ENCODE data around the gene ZNF787. TPM values are rescaled to one million over a fixed set of nuclear protein-coding genes. Genes with fewer than 3 reads are reported as not detected.
"Not testable (repeated sequence)": the region's sequence is repeated elsewhere in the genome, so short reads cannot be mapped to it uniquely, and the experiment has no call there.

Gene ZNF787
- polyA plus RNA-seq, 4 donors = 10.6 to 30.4 (median 21.7) TPM

DNA sequence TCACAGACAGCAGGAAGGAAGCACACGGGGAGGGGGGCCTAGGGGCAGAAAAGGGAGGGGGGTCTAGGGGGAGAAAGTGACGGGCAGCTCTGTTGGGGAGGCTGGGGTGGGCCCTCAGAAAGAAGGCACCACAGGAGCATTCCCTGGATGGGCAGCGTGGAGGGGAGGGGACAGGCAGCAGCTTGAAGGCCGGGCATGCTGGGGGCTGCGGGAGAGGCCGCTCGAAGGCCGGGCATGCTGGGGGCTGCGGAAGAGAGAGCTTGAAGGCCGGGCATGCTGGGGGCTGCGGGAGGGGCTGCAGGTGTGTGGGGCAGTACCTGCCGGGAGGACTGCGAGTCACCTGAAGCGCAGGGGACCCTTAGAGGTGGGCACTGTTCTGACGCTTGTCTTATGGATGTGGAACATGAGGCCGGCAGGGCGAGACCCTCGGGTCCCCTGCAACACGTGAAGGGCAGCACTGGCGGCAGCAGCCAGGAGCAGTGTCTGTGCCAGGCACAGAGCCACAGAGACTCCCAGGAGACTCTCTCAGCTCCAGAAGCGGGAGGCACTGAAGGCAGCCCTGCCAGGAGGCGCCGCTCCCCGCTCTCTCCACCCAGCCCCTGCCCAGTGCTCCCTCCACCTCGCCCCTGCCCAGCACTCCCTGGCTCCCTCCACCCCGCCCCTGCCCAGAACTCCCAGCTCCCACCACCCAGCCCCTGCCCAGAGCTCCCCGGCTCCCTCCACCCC is 13.3 kb downstream of the ZNF787 start:
- DNase-seq (ENCODE audit: low read depth in 4 of 4, low spot score in 2 of 4) = no peak

DNA sequence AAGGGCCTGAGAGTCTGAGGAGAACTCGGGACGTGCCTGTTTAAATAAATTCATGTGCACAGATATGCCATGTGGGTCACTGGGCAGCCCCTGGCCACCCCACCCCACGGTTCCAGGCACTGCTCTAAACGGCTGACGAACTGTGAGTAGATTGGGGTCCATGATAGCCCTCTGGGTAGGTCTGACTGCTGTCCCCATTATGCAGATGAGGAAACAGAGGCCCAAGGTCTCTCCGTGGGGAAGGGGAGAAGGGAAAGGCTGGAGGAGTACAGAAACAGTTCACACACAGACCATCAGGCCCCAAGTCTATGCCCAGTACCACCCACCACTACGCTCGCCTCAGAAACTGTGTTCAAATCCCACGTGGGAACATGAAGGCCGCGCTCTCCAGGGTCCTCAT is 14.1 kb downstream of the ZNF787 start:
- DNase-seq (ENCODE audit: low read depth in 4 of 4, low spot score in 2 of 4) = no peak

DNA sequence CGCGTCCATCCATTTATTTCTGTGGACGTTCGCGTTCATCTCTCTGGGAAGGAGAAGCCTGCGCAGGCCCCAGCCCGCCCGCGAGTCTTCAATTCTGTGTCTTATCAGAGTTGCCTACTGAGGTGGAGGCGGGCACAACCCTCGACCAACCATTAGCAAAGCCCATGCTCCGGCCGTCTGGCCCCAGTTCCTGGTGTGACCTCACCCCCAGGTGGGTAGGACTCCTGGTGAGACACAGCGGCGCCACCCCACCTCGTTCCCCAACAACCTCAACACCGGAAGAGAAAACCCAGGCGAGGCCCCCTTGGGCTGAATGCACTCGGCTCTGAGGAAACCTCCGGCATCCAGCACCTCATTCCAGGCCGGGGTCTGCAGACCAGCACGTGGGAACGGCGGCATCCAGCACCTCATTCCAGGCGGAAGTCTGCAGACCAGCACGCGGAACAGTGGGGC is 14.7 kb downstream of the ZNF787 start:
- DNase-seq (ENCODE audit: low read depth in 4 of 4, low spot score in 2 of 4) = no peak

DNA sequence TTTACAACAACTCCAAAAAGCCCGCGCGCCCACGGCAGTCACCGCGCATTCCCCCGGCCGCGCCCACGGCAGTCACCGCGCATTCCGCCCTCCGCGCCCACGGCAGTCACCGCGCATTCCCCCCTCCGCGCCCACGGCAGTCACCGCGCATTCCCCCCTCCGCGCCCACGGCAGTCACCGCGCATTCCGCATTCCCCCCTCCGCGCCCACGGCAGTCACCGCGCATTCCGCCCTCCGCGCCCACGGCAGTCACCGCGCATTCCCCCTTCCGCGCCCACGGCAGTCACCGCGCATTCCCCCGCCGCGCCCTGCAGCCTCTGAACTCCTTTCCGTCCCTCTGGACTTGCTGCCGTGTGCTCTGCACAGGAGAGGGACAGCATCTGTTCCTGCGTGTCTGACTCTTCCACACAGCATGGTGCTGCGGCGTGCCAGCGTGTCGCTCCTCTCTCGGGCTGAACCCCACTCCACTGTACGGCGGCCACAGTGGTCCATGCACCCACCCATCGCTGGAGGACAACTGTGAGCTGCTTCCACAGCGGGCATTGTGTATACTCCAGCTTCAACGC is 15.2 kb downstream of the ZNF787 start:
- DNase-seq (ENCODE audit: low read depth in 4 of 4, low spot score in 2 of 4) = not testable (repeated sequence)

DNA sequence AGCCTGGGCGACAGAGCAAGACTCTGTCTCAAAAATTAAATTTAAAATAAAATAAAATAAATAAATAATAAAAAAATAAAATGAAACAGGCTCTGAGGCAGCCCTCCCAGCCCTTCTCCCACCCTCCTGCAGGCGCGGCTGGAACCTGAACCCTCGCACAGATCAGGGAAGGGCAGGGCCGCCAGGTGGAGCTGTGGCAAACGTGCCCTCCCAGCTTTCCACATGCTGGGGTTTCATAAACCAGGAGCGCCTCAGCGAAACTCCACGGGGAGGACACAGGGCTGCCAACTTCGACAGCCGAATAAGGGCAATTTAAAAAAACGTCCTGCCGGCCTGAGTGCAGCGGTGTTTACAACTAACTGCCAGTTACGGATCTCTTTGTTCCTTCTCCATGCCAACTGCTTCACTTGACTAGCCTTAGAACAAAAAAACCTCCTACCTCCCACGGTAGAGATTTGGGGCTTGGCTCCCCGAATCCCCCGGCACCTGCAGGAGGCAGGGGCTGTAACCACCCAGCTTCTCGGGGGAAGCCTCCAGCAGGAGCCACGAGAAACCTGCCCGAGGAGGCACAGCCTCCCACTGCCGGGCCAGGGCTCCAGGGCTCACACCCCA is 15.9 kb downstream of the ZNF787 start:
- peak in 1 of 4 donors; percentile 63 for DNase-seq (ENCODE audit: low read depth in 4 of 4, low spot score in 2 of 4)

DNA sequence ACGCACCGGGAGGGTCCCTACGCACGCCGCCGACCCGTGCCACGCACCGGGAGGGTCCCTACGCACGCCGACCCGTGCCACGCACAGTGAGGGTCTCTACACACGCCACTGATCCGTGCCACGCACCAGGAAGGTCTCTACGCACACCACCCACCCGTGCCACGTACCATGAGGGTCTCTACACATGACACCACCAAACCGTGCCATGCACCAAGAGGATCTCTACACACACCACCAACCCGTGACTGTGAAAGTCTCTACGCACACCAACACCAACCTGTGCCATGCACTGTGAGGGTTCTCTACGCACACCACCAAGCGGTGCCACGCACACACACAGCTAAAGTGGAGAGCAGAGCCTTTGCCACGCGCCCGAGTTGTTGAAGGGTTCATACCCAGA is 16.7 kb downstream of the ZNF787 start:
- DNase-seq (ENCODE audit: low read depth in 4 of 4, low spot score in 2 of 4) = no peak

DNA sequence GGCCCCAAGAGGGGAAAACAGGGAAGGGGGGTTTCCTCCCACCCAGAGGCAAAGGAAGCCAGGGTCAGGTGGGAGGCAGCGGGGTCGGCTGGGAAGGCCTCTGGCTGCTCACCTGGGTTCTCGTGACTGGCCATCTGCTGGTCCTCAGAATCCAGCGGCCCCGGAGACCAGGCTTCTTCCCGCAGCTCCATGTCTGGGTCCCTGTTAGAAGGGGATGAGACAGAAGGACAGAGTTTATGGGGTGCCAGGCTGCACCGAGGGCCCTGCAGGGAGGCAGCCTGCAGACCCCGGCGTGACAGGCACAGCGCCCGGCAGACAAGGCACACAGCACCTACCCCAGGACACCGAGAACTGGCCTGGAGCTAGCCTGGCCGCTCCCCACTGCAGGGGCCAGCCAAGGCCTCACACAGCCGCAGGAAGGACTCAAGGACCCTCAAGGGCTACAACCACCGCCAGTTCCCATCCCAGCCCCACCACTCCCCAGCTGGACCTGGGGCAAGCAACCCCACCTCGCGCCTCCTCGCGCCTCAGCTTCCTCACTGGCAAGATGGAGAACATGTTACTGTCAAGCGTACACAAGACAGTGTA is 18.0 kb downstream of the ZNF787 start:
- DNase-seq (ENCODE audit: low read depth in 4 of 4, low spot score in 2 of 4) = no peak

DNA sequence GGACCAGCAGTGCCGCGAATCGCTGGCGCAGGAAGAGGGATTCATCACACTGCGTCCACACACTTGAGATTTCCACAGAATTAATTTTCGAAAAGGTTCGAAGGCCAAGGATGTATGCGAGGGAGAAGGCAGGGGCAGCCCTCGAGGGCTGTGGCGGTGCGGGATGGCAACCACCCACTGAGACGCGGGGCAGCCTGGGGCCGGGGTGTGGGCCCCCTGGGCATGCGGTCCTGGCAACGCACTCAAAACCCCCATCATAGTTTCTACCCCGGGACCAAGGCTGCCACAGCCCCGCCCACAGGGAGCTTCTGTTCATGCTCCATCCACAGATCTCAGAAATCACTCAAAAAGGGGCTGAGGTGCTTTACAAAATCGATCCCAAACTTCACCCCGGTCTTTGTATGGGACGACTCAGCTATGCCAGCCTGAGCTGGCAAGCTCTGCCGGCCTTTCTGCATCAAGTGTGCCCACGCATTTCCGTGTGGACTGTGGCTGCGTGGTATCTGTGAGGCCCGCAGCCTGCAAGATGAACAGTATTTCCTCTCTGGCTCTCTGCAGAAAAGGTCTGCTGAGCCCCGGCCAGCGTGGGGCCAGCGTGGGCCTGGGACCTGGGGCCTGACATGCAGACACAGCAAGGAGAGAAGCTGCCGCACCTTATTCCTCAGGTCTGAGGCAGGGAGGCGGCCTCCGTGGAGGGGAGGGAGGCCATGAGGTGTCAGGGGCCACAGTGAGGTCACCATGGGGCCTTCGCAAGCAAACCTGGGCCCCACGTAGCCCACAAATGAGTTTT is 19.2 kb downstream of the ZNF787 start:
- no peak for DNase-seq (ENCODE audit: low read depth in 4 of 4, low spot score in 2 of 4)

DNA sequence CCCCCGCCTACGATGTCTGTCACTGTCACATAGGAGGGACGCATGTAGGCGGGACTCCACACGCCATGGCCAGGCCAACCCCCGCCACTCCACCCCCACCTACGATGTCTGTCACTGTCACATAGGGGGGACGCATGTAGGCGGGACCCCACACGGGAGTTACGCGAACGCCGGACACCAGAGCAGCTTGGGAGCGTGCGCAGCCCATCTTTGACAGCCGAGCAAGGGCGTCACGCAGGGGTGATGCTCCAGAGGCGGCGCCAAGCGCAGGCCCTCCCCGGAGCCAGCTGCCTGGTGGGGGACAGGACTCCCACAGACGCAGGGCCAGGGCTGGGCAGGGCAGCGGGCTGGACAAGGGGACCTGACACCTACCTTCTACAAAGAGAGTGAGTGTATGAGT is 20.0 kb downstream of the ZNF787 start:
- DNase-seq (ENCODE audit: low read depth in 4 of 4, low spot score in 2 of 4) = no peak

DNA sequence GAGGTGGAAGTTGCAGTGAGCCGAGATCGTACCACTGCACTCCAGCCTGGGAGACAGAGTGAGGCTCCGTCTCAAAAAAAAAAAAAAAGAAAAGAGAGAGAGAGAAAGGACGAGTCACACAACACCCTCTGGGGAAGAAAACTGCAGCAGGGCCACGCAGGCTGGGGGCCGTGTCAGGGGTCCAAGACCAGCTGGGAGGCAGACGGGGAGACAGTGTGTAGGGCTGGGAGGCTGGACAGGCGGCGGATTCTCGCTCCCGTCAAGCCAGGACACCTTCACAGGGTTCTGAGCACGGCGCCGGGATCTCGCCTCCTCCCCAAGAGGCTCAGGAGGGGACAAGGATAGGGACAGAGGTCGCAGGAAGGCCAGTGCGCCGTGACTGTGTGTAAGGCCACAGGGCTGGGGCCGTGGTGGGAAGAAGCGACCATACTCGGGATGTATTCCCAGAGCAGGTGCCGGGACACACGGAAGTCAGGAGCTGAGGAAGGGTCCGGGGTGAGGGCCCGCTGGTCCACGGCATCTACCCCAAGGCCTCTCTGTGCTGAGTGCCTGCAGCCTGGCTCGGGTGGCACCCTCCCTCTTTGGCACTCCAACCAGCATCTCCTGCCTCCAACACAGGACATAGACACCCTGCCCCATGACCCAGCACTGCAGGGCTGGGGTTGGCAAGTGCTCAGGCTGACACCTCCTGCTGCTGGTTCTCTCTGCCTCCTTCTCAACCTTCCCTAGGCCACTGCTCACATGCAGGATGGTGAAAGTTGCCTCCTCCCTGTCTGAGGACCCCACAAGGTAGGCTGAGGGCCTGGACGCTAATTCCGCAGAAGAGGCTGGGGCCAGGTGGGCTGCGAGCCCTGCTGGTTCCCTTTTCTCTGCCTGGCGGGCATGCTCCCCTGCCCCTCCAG is 21.2 kb downstream of the ZNF787 start:
- no peak for DNase-seq (ENCODE audit: low read depth in 4 of 4, low spot score in 2 of 4)

DNA sequence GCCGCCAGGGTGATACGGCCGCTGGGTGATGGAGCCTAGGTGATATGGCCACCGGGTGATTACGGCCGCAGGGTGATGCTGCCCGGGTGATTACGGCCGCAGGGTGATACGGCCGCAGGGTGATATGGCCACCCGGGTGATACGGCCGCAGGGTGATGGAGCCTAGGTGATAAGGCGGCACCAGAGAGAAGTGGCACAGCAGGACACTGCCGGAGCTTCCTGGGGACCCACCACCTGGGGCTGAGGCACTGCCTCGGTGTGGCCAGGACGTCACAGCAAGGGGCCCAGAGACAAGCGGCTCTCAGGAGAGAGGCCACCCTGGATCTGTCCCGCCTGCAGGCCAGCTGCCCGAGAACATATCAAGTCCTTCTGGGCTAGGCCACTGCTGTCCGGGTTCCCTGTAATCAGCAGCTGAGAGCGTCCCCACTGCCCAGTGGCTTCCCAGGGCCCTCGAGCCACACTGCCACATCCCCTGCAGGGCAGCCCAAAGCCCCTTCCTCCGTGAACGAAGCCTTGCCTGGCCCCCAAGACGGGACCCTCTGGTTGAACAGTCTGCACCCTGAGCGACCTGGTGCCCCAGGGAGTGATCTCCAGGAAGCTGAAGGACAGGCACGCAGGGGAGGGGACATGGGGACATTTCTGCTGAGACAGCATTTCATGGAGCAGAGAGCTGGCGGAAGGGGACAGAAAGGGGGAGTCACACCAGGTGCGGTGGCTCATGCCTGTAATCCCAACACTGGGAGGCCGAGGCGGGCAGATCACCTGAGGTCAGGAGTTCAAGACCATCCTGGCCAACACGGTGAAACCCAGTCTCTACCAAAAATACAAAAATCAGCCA is 22.1 kb downstream of the ZNF787 start:
- DNase-seq (ENCODE audit: low read depth in 4 of 4, low spot score in 2 of 4) = no peak

DNA sequence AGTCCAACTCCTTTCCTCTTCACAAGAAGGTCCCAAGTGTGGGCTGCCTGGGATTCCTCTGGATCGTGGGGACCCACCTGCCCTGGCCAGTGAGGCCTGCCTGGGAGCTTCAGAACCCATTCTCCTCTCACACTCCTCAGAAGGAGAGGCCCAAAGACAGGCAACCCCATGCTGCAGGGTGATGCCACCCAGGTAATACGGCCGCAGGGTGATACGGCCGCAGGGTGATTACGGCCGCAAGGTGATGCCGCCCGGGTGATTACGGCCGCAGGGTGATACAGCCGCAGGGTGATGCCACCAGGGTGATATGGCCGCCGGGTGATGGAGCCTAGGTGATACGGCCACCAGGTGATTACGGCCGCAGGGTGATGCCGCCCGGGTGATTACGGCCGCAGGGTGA is 22.9 kb downstream of the ZNF787 start:
- not testable (repeated sequence) for DNase-seq (ENCODE audit: low read depth in 4 of 4, low spot score in 2 of 4)

DNA sequence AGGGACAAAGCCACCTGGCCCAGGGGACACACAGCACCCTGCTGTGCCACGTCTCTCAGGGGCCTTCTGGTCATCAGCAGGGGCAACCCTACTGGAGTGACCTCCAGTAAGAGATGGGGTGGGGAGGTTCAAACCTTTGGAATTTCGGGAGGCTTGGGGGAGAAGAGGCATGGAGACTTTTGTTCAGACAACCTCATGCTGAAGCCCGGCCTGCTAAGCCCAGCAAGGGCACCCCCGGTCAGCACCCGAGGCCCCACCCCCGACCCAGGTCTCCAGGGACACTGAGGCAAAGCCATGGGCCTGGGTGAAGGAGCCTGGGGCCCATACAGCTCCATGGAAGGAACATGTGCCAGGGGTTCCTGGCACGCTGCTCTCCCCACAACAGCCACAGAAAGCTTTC is 23.3 kb downstream of the ZNF787 start:
- DNase-seq (ENCODE audit: low read depth in 4 of 4, low spot score in 2 of 4) = no peak

DNA sequence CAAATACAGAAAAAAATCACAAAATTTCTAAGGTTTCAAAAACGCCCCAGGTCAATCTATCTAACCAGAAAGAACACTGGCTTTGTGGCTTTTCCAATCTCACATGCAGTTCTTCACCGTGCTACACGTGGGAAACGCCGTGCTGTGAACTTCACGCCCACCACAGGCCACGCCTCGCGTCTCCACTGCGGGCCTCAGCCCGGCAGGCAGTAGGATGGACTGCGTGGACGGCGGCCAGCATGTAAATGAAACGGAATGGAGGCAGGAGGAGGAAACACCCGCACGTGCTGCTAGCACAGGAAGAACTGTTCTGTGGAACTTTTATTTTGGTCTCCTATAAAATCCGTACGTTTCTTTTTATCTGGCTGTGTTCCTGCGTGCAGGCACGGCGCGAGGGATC is 23.8 kb downstream of the ZNF787 start:
- DNase-seq (ENCODE audit: low read depth in 4 of 4, low spot score in 2 of 4) = no peak

DNA sequence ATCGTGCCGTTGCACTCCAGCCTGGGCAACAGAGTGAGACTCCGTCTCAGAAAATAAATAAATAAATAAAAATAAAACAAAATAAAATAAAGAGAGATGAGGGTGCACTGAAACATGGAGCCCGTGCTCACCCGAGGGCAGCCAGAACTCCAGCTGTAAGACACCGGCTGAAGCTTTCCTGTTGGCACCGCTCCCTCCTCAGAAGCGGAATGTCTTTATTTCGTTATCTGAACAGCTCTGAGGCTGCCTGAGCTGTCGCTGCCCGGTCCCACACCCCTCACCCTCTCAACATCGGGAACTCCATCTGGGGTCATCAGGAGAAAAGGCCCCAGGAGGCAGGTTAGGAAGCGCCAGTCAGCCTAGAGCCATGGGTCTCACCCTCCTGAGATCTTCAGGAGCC is 24.4 kb downstream of the ZNF787 start:
- DNase-seq (ENCODE audit: low read depth in 4 of 4, low spot score in 2 of 4) = no peak

DNA sequence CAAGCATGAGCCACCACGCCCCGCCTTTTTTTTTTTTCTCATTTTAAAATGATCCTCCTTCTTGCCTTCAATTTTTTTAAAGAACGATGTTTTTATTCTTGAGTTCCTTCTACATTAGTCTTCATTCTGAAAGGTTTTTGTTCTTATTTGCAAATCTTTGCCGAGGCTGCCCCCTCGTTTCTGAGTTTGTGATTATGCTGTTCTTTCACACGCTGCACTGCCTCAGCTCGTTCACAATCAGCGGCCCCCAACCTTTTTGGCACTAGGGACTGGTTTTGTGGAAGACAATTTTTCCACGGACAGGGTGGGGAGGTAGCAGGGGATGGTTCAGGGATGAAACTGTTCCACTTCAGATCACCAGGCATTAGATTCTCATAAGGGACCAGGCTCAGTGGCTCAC is 26.6 kb downstream of the ZNF787 start:
- DNase-seq (ENCODE audit: low read depth in 4 of 4, low spot score in 2 of 4) = no peak

DNA sequence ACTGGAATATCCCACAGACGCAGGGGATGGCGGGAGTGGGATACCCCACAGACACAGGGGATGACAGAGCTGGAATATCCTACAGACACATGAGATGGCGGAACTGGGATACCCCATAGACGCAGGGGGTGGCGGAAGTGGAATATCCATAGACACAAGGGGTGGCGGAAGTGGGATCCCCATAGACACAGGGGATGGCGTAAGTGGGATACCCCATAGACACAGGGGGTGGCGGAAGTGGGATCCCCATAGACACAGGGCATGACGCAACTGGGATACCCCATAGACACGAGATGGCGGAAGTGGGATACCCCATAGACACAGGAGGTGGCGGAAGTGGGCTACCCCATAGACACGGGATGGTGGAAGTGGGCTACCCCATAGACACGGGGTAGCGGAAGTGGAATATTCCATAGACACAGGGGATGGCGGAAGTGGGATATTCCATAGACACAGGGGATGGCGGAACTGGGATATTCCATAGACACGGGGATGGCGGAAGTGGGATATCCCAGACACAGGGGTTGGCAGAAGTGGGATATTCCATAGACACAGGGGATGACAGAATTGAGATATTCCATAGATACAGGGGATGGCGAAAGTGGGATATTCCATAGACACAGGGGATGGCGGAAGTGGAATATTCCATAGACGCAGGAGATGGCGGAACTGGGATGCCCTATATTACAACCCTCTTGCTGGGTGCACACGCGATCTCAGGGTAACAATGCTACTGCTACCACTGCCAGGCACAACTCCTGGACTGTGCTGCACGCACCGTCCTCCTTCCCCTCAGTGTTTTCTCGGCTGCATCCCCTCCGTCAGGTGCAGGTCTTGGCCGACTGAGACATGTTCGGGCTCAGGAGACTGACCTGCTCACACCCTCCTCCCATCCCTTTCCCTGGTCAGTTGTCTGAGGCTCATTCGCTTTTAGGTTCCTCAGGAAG is 28.1 kb downstream of the ZNF787 start:
- DNase-seq (ENCODE audit: low read depth in 4 of 4, low spot score in 2 of 4) = no peak
